Stimulated activated CD4-positive, alpha-beta T cell treated with anti-CD3 and anti-CD28 coated beads, TNF-alpha, amount 100 ng/mL, for 1 hour (primary cell): ENCODE measurements around the gene ASPSCR1.

Source experiments
- DNase-seq, 3 donors: peaks; one replicate each; pipeline ENCODE4 v3.0.0-alpha.2; 2020; ENCODE audit warnings: low read depth in 3 of 3, low spot score in 1 of 3

The ASPSCR1 gene

DNA sequence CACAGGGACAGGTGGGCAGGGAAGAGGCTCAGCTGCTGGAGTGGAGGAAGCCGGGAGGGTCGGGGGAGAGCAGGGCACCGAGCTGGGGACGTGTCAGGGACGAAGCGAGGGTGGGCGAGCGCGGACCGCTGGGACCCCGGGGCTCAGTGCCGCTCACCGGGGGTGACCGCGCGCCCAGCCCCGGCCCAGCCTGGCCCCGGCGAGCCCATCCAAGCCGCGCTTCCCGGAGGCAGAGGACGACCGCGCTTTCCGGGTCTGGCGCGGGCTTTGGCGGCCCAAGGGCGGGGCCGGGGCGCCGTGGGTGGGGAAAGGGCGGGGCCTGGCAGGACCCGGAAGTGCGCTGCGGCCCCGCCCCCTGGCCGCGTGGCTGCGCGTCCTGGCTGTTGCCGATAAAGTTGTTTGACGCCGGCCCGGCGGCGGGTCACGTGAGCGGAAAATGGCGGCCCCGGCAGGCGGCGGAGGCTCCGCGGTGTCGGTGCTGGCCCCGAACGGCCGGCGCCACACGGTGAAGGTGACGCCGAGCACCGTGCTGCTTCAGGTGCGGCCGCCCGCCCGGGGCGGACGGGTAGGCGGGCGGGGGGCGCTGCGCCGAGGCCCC is at the start of gene ASPSCR1:
ASPSCR1 (plus strand) TSS at position 419 of the 598 bp plus-strand sequence; CDS start at position 437, 18 bp downstream.
- DNase-seq: peak; percentile 75 to 90 (median 86)

GRCh38 chr17:81927653-81928543 is 49.5 kb upstream of the ASPSCR1 start, which contains the start of gene MAFG:
TSS of gene MAFG (minus strand) at chr17:81927735. CDS start at chr17:81923185, 4,550 bp downstream.
- DNase-seq: peak; percentile 69 to 84 (median 83)

GRCh38 chr17:81928544-81929252 is 48.7 kb upstream of the ASPSCR1 start:
- DNase-seq: no peak

DNA sequence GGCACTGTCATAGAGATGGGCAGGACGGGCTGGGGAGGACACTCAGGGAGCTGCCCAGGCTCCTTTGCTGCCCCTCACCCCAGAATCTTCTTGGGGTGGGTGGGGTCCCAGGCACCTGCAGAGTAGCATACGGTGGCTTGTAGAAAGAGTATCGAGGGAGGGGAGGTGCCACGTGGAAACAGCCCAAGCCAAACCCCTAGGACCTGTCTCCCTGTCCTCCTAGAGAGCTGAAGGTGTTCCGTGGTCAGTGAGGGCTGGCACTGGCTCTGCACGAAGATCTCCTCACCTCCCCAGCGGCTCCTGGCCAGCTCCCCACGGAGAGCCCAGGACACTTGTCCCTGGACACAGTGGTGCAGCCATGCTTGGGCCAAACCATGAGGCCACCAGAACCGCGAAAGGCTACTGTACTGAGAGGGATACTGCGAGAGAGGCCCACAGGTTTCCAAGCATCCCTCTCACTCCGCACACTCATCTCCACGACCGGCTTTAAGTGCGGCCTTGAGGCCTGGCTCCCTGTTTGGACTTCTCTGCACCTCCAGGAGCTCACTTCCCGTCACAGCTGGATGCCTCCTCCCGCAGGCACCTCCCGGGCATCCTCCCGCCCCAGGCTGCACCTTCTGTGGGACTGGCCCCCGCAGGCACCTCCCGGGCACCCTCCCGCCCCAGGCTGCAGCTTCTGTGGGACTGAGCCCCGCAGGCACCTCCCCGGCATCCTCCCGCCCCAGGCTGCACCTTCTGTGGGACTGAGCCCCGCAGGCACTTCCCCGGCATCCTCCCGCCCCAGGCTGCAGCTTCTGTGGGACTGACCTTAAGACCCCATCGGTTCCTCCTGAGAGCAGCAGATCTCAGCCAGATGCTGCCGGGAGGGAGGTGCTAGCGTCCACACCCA is 47.9 kb upstream of the ASPSCR1 start:
- DNase-seq: no peak

GRCh38 chr17:81930142-81931125 is 47.0 kb upstream of the ASPSCR1 start:
- no peak for DNase-seq

DNA sequence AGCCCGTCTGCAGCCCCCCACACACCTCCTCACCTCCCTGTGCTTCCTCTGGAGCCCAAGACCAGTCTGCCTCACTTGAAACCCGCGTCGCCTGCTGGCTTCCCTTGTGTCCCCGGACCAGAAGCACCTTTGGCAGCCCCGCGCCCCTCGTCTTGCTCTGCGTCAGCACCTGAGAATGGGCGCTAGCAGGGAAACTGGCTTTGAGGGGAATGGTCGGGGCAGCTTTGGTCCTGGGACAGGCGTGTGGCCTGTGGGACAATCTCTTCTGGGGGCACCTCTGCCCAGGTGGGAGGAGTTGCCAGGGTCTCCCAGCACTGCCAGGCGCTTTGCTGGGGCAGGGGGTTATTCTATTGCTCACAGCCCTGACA is 46.3 kb upstream of the ASPSCR1 start:
- DNase-seq: no peak

DNA sequence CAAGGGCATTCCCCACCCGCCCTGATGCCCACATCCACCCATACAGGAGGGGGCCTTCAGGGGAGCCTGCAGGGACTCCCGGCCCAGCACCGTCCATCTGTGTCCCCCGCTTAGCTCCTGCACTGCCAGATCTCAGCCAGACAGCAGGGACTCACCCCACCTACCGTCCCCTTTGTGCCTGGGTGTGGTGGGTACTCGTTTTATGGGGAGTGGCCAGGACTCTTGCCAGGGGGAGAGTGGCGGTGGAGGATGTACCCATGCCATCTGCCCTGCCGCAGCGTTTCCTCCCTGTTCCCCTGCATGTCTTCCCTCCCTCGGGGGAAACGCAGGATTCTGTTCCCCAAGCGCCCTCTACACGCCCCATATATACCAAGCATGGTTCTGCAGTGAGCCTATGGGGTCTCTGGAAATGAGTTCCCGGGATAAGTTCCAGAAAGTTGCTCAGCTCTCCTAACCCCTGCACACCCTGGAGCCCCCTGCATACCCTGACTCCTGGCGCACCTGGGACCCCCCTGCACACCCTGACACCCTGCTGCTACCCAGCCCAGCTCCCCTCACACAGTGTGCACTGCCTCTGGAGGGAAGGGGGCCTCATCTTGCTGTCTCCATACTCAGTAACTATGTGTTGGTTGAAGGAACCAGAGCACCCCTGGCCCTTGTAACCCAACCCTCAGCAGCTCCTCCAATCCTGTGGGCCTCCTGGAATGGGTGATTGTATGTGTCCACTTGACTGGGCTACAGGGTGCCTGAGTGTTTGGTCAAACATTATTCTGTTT is 45.7 kb upstream of the ASPSCR1 start:
- DNase-seq: no peak

DNA sequence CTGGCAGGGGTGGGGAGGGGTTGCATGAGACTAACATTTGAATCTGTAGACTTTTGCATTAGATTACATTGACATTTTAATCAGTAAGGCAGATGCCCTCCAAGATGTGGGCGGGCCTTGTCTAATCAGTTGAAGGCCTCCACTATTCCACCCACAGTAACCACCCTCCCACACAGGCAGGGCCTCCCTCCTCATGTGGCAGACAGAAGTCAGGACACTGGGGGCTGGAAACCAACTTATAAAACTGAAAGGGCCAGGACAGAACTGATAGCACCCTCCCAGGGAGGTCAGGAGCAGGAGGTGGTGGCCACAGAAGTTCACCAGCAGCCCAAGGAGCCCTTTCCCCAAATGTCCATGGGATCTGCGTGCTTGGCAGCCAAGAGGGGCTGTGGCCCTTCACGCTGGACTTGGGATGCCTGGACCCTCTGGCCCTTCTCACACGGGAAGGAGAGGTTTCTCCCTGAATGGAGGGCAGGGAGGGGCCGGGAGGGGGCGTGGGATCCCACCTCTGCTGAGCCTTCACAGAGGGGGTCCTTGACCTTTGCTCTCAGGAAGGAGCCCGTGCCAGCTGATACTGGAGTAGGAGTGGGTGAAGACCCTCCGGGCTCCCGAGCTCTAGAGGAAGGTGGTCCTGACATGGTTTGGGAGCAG is 45.0 kb upstream of the ASPSCR1 start:
- DNase-seq: no peak

GRCh38 chr17:81933178-81933699 is 44.2 kb upstream of the ASPSCR1 start:
- no peak for DNase-seq

DNA sequence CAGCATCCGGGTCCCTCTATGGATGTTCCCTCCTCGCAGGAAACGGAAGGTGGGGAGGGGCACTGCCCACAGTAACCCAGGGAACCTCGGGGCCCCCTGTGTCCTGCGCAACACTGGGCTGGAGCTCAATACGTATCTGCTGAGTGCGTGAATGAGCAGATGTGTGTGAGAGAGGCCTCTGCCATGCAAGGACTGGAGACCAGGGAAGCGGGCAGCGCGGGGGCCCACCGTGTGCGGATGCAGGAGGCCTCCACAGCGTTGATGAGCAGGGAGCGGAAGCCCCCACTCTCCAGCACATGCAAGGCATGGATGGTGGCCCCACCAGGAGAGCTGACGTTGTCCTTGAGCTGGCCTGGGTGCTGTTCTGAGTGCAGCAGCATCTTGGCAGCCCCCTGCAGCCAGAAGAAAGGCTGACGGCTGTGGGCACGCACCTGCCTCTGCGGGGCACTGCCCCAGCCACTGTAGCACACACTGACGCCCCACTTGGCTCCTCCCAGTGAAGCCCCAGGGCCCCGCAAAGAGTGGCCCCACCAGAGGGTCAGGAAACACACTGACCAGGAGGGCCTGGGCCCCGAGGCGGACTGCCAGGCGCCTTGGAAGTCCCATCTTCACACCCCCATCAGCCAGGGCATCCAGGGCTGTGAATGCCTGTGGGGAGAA is 43.2 kb upstream of the ASPSCR1 start:
- DNase-seq: no peak

- DNase-seq: no peak
Observed at GRCh38 chr17:81934850-81935708, 42.4 kb upstream of the ASPSCR1 start.

- DNase-seq: no peak
Observed at GRCh38 chr17:81935709-81936084, 41.7 kb upstream of the ASPSCR1 start.

DNA sequence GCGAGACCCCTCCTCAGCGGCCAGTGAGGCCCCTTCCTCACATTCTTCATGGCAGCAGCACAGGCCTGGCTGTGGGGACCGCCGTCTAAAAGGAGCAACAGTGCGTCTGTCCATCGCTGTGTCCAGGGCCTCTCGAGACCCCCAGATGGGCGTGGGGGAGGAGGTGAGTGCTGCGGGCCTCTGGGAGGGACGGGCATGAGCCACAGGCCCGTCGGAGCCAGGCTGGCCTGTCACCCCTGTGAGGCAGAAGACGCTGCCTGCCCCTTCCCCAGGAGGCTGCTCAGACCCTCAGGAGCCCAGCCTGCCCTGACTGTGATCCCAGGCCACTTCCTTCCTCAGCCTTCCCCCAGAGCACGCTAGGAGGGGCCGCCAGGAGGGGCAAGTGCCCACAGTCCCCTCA is 38.2 kb upstream of the ASPSCR1 start:
- DNase-seq: no peak

- no peak for DNase-seq
Observed at GRCh38 chr17:81939881-81940385, 37.5 kb upstream of the ASPSCR1 start.

GRCh38 chr17:81940538-81941483 is 36.6 kb upstream of the ASPSCR1 start:
- DNase-seq: no peak
